Measurements from ENCODE around the gene PDAP1. TPM values are rescaled to one million over a fixed set of nuclear protein-coding genes. Genes with fewer than 3 reads are reported as not detected.
"Not testable (repeated sequence)": the region's sequence is repeated elsewhere in the genome, so short reads cannot be mapped to it uniquely, and the experiment has no call there.

PDAP1 gene
- total RNA-seq, 2 donors from 2014 or later, result 65.0 to 87.5 TPM

DNA sequence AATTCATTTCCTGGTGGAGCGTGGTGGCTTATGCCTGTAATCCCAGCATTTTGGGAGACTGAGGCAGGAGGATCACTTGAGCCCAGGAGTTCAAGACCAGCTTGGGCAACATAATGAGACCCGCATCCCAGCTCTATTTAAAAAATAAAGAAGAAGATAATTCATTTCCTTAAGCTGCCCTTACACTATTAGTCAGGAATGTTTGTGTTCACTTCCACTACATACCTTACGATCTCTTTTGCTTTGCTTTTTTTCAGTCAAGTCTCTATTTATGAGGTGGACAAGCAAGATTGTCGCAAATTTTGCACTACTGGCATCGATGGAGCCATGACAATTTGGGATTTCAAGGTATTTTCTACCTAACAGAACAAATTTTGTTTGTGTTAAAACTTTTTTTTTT is 45.1 kb downstream of the PDAP1 start:
- TF ChIP-seq, protein P1, sequence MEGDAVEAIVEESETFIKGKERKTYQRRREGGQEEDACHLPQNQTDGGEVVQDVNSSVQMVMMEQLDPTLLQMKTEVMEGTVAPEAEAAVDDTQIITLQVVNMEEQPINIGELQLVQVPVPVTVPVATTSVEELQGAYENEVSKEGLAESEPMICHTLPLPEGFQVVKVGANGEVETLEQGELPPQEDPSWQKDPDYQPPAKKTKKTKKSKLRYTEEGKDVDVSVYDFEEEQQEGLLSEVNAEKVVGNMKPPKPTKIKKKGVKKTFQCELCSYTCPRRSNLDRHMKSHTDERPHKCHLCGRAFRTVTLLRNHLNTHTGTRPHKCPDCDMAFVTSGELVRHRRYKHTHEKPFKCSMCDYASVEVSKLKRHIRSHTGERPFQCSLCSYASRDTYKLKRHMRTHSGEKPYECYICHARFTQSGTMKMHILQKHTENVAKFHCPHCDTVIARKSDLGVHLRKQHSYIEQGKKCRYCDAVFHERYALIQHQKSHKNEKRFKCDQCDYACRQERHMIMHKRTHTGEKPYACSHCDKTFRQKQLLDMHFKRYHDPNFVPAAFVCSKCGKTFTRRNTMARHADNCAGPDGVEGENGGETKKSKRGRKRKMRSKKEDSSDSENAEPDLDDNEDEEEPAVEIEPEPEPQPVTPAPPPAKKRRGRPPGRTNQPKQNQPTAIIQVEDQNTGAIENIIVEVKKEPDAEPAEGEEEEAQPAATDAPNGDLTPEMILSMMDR (IDR thresholded peaks at IDR 0.05), result no peak
- Histone ChIP-seq H3K36me3 (peaks cover 86% of the 10 kb centered on the region), H3K27me3 (replicated peaks; ENCODE audit: insufficient read depth) (no peaks in the 10 kb centered on the region), H3K27ac (no peak overlapping the region), H3K4me1 (ENCODE audit: control insufficient read depth in 1 of 2, low read depth in 2 of 2) (no peaks in the 10 kb centered on the region), H3K9me3 (no peaks in the 10 kb centered on the region), H3K4me3 (no peak overlapping the region)
- ATAC-seq (ENCODE audit: insufficient number of reproducible peaks, low FRiP score, low read depth) (no peak), DNase-seq (ENCODE audit: low spot score) (no peak)

DNA sequence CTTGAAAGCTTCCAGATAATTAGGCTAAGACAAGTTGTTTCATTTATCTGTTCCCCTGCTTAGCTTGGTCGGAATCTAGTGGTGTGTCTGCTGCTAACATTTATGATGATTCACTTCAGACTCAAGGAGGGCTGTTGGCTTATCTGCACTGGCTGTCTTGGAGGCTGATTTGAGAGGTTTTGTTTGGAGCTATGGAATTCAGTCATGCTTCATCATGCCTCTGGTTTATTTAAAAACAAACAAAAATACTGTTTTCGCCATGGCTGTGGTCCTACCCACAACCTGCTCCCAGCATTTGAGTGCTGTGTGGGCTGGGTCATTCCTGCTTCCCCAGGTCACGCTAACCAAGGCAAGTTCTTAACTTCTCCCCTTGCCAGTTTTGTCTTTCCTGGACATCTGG is 45.6 kb downstream of the PDAP1 start:
- ATAC-seq (ENCODE audit: insufficient number of reproducible peaks, low FRiP score, low read depth) (no peak), DNase-seq (ENCODE audit: low spot score) (no peak)
- Histone ChIP-seq H3K9me3 (no peaks in the 10 kb centered on the region), H3K4me1 (ENCODE audit: control insufficient read depth in 1 of 2, low read depth in 2 of 2) (no peaks in the 10 kb centered on the region), H3K27ac (no peak overlapping the region), H3K36me3 (peaks cover 90% of the 10 kb centered on the region), H3K27me3 (replicated peaks; ENCODE audit: insufficient read depth) (no peaks in the 10 kb centered on the region), H3K4me3 (no peak overlapping the region)
- TF ChIP-seq, protein P1 (IDR thresholded peaks at IDR 0.05), result no peak

DNA sequence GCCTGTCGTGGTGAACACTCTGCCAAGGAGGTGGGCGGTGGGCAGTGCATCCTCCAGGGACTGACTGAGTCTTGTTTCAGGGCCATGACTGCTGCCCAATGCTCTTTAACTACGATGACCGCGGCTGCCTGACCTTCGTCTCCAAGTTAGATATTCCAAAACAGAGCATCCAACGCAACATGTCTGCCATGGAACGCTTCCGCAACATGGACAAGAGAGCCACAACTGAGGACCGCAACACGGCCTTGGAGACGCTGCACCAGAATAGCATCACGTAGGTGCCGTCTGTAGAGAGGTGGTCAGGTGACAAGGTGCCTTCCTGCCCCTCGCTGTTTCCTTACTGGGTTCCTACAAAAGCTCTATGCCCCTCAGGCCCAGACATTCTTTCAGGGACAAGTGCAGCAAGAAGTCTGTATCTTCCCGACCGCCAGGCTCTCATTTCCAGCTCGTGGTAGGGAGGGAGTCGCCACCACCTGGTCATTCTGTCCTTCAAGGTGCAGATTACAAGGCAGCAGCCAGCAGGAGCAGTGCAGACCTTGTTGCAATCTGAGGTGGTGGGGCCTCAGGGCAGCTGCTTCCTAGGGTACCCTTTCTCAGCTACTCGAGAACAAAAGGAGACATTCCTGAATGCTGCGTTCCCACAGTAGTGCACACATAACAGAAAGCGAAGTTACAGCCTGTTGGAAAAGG is 48.8 kb downstream of the PDAP1 start:
- peaks cover 91% of the 10 kb centered on the region for H3K36me3 ChIP-seq
- no peak overlapping the region for H3K27ac ChIP-seq
- no peaks in the 10 kb centered on the region for H3K9me3 ChIP-seq
- no peaks in the 10 kb centered on the region for H3K4me1 ChIP-seq (ENCODE audit: control insufficient read depth in 1 of 2, low read depth in 2 of 2)
- no peak overlapping the region for H3K4me3 ChIP-seq
- DNase-seq (ENCODE audit: low spot score), result no peak
- ATAC-seq (ENCODE audit: insufficient number of reproducible peaks, low FRiP score, low read depth), result no peak
- H3K27me3 ChIP-seq (replicated peaks; ENCODE audit: insufficient read depth), result no peaks in the 10 kb centered on the region
- TF ChIP-seq, protein P1 (IDR thresholded peaks at IDR 0.05), result no peak

DNA sequence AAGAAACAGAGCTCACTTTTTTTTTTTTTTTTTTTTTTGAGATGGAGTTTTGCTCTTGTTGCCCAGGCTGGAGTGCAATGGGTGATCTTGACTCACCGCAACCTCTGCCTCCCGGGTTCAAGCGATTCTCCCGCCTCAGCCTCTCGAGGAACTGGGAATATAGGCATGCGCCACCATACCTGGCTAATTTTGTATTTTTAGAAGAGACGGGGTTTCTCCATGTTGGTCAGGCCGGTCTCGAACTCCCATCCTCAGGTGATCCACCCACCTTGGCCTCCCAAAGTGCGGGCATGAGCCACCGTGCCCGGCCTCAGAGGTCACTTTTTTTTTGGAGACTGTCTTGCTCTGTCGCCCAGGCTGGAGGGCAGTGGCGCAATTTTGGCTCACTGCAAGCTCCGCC is 49.9 kb downstream of the PDAP1 start:
- not testable (repeated sequence) for DNase-seq (ENCODE audit: low spot score); ATAC-seq (ENCODE audit: insufficient number of reproducible peaks, low FRiP score, low read depth); H3K4me1 ChIP-seq (ENCODE audit: control insufficient read depth in 1 of 2, low read depth in 2 of 2); H3K27me3 ChIP-seq (replicated peaks; ENCODE audit: insufficient read depth); H3K27ac ChIP-seq; H3K4me3 ChIP-seq; H3K9me3 ChIP-seq
- H3K36me3 ChIP-seq, result peaks cover 91% of the 10 kb centered on the region

DNA sequence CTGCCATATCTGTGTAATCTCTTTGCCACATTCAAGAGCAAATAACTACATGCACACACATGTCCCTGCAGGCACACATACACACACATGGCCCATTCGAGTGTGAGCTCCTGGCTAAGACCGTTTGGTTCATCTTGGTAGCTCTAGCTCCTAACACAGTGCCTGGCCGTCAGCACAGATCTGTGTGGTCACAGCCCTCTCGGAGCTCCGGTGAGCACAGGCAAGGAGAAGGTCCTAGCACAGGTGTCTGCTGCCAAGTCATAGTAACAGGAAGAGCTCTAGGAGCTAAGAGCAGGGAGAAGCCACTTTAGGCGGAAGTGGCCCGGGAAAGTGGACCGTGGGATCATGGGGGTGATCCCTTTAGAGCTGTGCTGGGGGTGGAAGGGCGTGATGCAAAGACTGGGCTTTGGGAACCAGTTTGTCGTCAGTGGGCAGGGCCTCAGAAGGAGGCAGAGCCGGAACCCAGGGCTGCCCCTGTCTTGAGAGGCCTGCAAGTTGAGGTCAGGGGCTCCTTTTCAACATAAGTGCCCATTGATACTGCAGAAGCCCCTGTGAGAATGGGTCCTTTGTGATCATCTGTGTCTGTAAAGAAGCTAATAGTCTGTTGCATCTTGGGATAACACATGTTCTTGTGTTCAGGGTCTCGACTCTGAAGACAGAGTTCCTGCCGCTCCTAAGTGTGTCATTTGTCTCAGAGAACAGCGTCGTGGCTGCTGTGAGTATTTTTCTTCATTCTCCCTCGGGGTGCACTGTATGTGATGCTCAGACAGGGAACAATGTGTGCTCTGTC is 50.5 kb downstream of the PDAP1 start:
- Histone ChIP-seq H3K27ac (no peak overlapping the region), H3K36me3 (peaks cover 86% of the 10 kb centered on the region)

More for the DNA sequence above, 50.5 kb downstream of the PDAP1 start:
- Histone ChIP-seq H3K27me3 (replicated peaks; ENCODE audit: insufficient read depth) (no peaks in the 10 kb centered on the region), H3K9me3 (no peaks in the 10 kb centered on the region), H3K4me3 (no peak overlapping the region), H3K4me1 (ENCODE audit: control insufficient read depth in 1 of 2, low read depth in 2 of 2) (no peaks in the 10 kb centered on the region)
- DNase-seq (ENCODE audit: low spot score) (no peak), ATAC-seq (ENCODE audit: insufficient number of reproducible peaks, low FRiP score, low read depth) (no peak)
- TF ChIP-seq, protein P1 (IDR thresholded peaks at IDR 0.05), result no peak
